Right atrium auricular region (tissue), 2 donors: ENCODE results near the gene TRIB2. TPM values are rescaled to one million over a fixed set of nuclear protein-coding genes. Genes with fewer than 3 reads are reported as not detected.

Experiments used
- DNase-seq: peaks from one replicate; pipeline ENCODE4 v3.0.0-alpha.2; 2019; ENCODE audit warnings: low spot score
- H3K27ac ChIP-seq, 2 donors: fragments of 200-600 bp; sonication (generic); 1 replicate in 1 of 2; 2 replicates in 1 of 2; pipeline ENCODE4 v1.5.1; 2016 to 2019
- H3K27me3 ChIP-seq, 2 donors: fragments of 200-600 bp; sonication (generic); one replicate each; pipeline versions ENCODE4 v1.5.1 to v1.6.0; 2017 to 2019
- H3K36me3 ChIP-seq: fragments of 200-600 bp; sonication (generic); one replicate; pipeline ENCODE4 v1.5.1; 2016
- H3K4me1 ChIP-seq, 2 donors: fragments of 200-600 bp; sonication (generic); one replicate each; pipeline versions ENCODE4 v1.5.1 to v1.6.0; 2017 to 2019
- H3K4me3 ChIP-seq, 2 donors: fragments of 200-600 bp; sonication (generic); 1 replicate in 1 of 2; 2 replicates in 1 of 2; pipeline ENCODE4 v1.5.1; 2017 to 2019; ENCODE audit warnings: mild to moderate bottlenecking in 1 of 2, moderate library complexity in 1 of 2
- H3K9me3 ChIP-seq, 2 donors: fragments of 200-600 bp; sonication (generic); one replicate each; pipeline ENCODE4 v1.5.1; 2019
- CTCF ChIP-seq, 2 donors: fragments of 200-600 bp; sonication (generic); IDR thresholded peaks; one replicate each; pipeline ENCODE4 v1.5.1; 2019; ENCODE audit warnings: antibody characterized with exemption in 2 of 2
- total RNA-seq, 2 donors: library from RNA; depleted of rRNA; stranded (reverse); fragments of >200 nt; gene quantifications; one replicate each; pipeline ENCODE4 v1.1.0, GENCODE V29; 2016

TRIB2 gene
- total RNA-seq, 2 donors from 2014 or later, result 33.5 to 55.7 TPM

- H3K27me3 ChIP-seq, result no peaks in the 10 kb centered on the region
- peaks cover 0 to 20% of the 10 kb centered on the region in 2 donors for H3K4me1 ChIP-seq
- no peak for DNase-seq
- no peaks in the 10 kb centered on the region for H3K36me3 ChIP-seq
- no peaks in the 10 kb centered on the region for H3K9me3 ChIP-seq
- H3K4me3 ChIP-seq, result no peak overlapping the region
- peak overlapping the region; percentile 93 to 98 for H3K27ac ChIP-seq
- no peak for TF ChIP-seq CTCF (IDR thresholded peaks at IDR 0.05)
Measured at GRCh38 chr2:12714391-12715221, 2.1 kb upstream of the TRIB2 start.

GRCh38 chr2:12715258-12716031, 1.3 kb upstream of the TRIB2 start:
- Histone ChIP-seq H3K4me3 (peak overlapping the region; percentile 72 to 83), H3K4me1 (peaks cover 0 to 24% of the 10 kb centered on the region in 2 donors), H3K27ac (peak overlapping the region; percentile 93 to 98), H3K9me3 (no peaks in the 10 kb centered on the region), H3K27me3 (no peaks in the 10 kb centered on the region), H3K36me3 (no peaks in the 10 kb centered on the region)
- DNase-seq, result peak; percentile 78
- TF ChIP-seq CTCF (IDR thresholded peaks at IDR 0.05), result no peak

- Histone ChIP-seq H3K27ac (peak overlapping the region; percentile 93 to 98), H3K4me1 (peaks cover 0 to 29% of the 10 kb centered on the region in 2 donors), H3K27me3 (no peaks in the 10 kb centered on the region), H3K4me3 (peak overlapping the region; percentile 72 to 83), H3K9me3 (no peaks in the 10 kb centered on the region), H3K36me3 (no peaks in the 10 kb centered on the region)
- no peak for DNase-seq
- peak; percentile 23 to 67 for TF ChIP-seq CTCF (IDR thresholded peaks at IDR 0.05)
Measured at GRCh38 chr2:12716032-12716281, 779 bp upstream of the TRIB2 start.

- Histone ChIP-seq H3K4me1 (peaks cover 0 to 44% of the 10 kb centered on the region in 2 donors), H3K27ac (peak overlapping the region; percentile 93 to 98), H3K9me3 (no peaks in the 10 kb centered on the region), H3K36me3 (no peaks in the 10 kb centered on the region), H3K4me3 (peak overlapping the region; percentile 72 to 83), H3K27me3 (no peaks in the 10 kb centered on the region)
- DNase-seq, result no peak
- peak; percentile 29 to 73 for TF ChIP-seq CTCF (IDR thresholded peaks at IDR 0.05)
Measured at GRCh38 chr2:12717191-12718014, 667 bp downstream of the TRIB2 start.

- no peaks in the 10 kb centered on the region for H3K9me3 ChIP-seq
- peak overlapping the region; percentile 72 to 83 for H3K4me3 ChIP-seq
- H3K36me3 ChIP-seq, result peaks cover 4% of the 10 kb centered on the region
- H3K27ac ChIP-seq, result peak overlapping the region; percentile 93 to 98
- no peak for DNase-seq
- H3K4me1 ChIP-seq, result peaks cover 0 to 51% of the 10 kb centered on the region in 2 donors
- no peak for TF ChIP-seq CTCF (IDR thresholded peaks at IDR 0.05)
- no peaks in the 10 kb centered on the region for H3K27me3 ChIP-seq
Measured at GRCh38 chr2:12718015-12718671, 1.4 kb downstream of the TRIB2 start.
